ENCODE data around the gene ZNF345. TPM values are rescaled to one million over a fixed set of nuclear protein-coding genes. Genes with fewer than 3 reads are reported as not detected.

ZNF345 gene
- 1 to 10 TPM; 2.3 to 3.8 TPM for total RNA-seq

DNA sequence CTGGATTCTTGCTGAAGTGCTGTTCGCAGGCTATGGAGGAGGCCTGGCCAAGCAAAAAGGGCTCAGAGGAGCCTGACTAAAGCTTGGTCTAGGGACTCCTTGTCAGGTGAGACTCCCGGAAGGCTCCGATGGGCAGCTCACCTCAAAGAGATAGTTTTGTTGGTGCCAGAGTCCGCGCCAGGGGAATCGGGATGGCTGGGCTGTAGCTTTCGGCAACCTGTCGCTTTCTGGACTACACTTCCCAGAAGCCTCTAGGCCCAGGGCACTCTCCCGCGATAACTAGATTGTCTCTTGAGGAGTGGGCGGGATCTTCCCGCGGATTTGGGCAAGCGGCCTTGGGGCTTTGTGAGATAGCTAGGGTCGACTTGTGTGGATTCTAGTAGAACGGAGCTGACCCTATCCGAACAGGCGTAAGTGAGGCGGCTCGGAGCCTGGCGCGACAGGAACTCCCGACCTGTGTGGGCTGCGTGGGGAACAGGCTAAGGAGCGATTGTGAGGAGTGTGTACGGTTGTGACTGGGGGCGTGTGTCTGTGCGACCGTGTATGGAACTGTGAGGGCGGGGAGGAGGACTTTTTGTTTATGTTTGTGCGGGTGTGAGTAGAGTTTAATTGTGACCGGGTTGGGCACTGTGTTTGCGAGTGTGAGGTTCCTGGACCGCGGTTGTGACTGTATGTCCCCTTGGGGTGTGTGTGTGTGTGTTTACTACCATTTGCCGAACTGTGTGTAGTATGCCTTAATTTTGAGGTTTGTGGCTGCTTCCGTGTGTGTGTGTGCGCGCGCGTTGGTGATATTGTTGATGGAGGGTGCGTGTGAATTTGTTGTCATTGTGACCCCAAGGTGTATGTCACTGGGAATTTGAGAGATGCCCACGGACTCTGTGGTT is at the start of gene ZNF345:
ZNF345 (plus strand) TSS at position 318 of the 884 bp plus-strand sequence. CDS start 25,955 bp downstream, outside the sequence.
- POLR2A ChIA-PET, result interaction anchor here (0.6 to 2.8 kb wide), 11 partner anchors 13 to 744 kb away, joined by 3 to 52 read pairs (median 4); partner anchors contain the start of genes ZNF260, ZNF382, ZNF420 and ZNF540

DNA sequence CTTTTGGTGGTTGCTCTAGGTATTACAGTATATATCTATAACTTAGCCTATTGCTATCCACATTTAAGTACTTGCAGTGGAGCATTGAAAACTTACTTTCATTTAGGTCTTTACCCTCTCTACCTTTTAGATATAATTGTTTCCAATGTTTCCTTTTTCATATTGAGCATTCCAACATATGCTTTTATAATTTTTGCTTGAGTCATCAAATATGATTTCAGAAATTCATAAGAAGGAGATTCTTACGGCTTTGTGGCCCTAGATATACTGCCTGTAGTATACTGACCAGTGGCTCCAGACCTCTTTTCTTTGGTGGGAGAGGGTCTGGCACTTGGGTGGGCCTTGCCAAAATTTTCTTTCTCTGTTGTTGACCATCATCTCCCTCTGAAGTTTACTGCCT is 45.3 kb upstream of the ZNF345 start:
- CTCF ChIA-PET, result interaction anchor here (0.6 to 1.2 kb wide), 2 partner anchors 9 to 149 kb away, joined by 3 read pairs; no protein-coding TSS in a partner anchor

More for the DNA sequence above, at the start of gene ZNF345:
- CTCF ChIA-PET, result interaction anchor here (0.9 to 3.1 kb wide), 3 partner anchors 12 to 472 kb away, joined by 3 to 21 read pairs (median 3); partner anchors contain the start of genes ZFP14 and ZNF790

DNA sequence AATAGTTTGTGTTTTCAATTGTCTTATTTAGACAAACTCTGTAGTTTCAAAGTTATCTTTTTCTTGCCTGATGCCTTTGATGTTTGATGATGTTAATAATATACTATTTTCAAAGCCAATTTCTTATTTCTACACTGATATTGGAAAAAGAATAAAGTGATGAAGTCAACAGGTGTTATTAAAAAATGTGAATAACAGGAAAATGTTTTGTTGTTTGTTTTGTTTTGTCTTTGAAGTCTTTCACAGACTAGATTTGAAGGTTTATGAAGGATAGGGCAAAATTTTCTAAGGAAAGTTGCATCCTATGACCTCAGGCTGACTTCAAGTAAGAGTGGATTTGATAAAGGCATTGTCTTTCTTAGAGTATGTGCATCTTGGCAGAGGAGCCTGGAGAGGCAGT is 43.6 kb upstream of the ZNF345 start:
- CTCF ChIA-PET, result no interaction called here
- POLR2A ChIA-PET, result no interaction called here

More for the DNA sequence above, 45.3 kb upstream of the ZNF345 start:
- POLR2A ChIA-PET, result no interaction called here

DNA sequence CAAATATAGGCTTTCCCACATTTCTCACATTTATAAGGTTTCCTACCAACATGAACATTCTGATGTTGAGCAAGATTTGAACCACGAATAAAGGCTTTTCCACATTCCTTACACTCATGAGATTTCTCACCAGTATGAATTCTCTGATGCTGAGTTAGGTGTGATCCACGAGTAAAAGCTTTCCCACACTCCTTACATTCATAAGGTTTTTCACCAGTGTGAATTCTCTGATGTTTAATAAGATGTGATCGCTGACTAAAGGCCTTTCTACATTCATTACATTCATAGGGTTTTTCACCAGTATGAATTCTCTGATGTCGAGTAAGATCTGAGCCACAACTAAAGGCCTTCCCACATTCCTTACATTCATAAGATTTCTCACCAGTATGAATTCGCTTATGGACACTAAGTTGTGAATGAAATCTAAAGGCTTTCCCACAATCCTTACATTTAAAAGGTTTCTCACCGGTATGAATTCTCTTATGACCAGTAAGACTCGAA is 31.5 kb upstream of the ZNF345 start:
- ChIA-PET POLR2A (no interaction called here), CTCF (no interaction called here)

DNA sequence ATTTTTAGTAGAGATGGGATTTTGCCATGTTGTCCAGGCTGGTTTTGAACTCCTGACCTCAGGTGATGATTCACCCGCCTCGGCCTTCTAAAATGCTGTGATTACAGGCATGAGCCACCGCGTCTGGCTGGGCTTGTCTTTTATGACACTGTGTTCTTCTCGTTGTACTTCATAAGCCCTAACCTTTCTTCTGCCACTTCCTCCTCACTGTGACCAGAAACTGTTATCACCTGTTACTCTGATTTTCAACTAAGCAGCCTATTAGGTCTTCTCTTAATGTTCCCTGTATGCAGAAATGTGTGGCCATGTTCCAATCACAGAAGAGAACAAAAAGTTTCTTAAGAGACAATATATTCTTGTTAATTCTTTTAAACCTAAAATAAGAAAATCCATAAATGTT is 28.9 kb upstream of the ZNF345 start:
- ChIA-PET CTCF (no interaction called here), POLR2A (no interaction called here)

DNA sequence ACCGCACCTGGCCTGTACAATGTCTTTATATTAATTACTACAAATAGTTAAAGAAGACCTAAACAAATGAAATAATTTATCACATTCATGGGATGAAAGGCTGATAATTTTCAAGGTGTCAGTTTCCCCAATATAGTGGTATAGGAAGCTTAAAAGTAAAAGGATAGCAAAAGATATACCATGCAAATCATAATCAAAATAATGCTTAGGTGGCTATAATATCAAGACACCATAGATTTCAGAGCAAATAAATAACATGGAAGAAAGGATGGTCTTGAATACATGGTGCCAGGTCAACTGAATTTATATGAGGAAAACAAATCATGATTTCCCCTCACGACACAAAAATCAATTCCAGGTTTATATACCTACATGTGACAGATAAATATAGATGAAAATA is 17.2 kb upstream of the ZNF345 start:
- ChIA-PET CTCF (interaction anchor here (1.1 kb wide), 1 partner anchor 17 kb away, joined by 3 read pairs; the partner anchor contains the start of gene ZNF345), POLR2A (no interaction called here)

DNA sequence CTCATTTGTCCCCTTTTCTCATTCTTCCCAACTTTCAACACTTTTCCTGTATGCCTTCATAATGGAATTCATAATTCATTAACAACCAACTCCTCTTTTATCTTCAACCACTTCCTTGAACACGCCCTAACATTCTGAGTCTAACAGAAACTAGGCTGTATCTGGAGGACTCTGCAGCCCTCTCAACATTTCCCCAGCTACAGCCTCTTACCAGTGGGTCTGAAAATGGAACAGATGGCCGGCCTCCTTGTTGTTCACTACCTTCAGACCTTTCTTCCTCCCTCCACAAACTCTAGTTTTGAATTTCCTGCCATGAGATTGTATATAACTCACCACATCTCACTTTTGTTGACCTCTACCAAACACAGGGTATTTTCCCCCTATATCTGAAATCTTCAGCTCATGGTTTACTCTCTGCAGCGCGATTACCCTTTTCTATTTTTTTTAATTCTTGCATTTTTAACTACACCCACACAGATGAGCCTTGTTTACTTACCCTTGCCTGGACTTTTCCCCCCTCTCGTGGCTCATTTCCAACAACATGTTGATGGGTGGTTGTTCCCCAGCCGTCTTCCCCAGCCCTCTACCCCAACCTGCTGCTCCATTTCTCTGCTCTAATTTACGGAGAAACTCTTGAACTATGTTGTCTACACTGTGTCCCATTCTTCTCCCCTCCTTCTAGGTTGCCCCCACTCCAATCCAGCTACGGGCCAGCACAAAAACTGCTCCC is 13.3 kb upstream of the ZNF345 start:
- CTCF ChIA-PET, result interaction anchor here (3.0 kb wide), 1 partner anchor 12 kb away, joined by 21 read pairs; the partner anchor contains the start of gene ZNF345
- POLR2A ChIA-PET, result interaction anchor here (0.6 to 3.0 kb wide), 3 partner anchors 9 to 40 kb away, joined by 3 to 52 read pairs (median 8); partner anchors contain the start of gene ZNF345

DNA sequence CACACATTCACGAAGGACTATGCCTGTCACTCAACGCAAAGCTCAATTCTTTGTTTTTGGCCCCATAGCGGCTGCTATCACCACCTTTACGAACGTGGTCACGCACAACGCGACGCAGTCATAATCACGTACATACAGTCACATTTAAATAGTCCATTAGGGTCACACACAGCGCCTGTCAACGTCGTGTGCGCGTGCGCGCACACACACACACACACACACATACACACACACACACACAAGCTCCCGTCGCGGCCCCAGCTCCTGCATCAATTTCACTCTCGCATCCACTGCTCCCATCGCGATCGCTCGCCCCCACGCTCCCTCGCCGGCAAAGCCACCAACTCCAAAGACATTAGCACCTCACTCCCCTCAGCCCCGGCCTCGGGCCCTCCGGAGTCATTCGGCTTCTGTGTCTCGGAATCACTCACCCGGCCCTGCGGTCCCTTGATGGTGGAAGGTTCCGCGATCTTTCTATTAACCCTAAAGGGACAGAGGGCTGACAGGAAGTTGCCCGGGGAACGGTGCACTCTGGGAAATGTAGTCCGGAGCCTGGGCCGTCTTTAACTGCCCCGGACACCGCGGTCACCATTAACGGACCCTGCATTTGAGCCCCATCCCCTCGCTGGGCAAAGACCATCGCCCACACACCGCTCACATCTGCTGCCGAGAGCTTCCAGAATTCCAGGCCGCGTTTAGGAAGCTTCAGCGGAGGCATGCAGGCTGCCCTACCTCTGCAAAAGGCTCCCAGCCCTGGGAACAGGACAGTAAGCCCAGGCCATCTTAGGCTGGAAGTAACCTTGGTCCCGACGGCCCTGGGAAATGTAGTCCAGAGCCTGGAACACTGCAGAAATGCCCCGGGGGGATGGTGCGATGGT is 12.5 kb upstream of the ZNF345 start, which contains the start of gene ZNF790:
ZNF790 (minus strand) TSS at position 482 of the 878 bp plus-strand sequence. CDS start 12,768 bp downstream, outside the sequence.
- ChIA-PET CTCF (interaction anchor here (0.6 to 3.0 kb wide), 4 partner anchors 12 to 187 kb away, joined by 3 to 21 read pairs (median 4); partner anchors contain the start of gene ZNF345), POLR2A (interaction anchor here (0.6 to 3.0 kb wide), 5 partner anchors 10 to 941 kb away, joined by 3 to 52 read pairs (median 4); partner anchors contain the start of genes ZNF345 and ZNF567)

DNA sequence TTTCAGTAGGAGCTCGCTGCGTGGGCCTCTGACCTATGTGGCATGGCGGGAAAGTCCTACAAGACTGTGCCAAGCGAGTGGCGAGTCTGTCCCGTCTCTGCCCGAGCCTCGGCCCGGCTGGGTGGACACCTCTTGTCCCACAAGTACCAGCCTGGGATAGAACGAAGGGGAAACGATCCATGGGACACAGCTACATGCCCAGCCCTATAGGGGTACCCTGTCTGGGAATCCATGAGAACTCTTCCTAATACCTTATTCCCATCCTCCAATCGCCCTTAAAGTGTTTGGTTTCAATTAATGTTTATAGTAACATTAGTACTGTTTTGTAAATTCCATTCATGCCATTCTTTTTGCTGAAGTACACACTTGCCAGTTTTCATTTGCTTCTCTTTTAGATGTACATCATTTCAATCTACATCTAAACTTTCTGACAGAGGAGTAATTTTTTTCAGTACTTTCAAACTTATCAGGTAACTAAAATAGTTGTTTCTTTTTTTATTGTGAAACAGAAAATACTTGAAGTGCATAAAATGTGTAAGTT is 11.8 kb upstream of the ZNF345 start:
- ChIA-PET POLR2A (interaction anchor here (0.8 to 3.0 kb wide), 2 partner anchors 11 to 152 kb away, joined by 3 to 52 read pairs; partner anchors contain the start of genes ZNF345 and ZNF567), CTCF (interaction anchor here (0.6 to 3.0 kb wide), 3 partner anchors 11 to 188 kb away, joined by 3 to 21 read pairs (median 3); partner anchors contain the start of gene ZNF345)

DNA sequence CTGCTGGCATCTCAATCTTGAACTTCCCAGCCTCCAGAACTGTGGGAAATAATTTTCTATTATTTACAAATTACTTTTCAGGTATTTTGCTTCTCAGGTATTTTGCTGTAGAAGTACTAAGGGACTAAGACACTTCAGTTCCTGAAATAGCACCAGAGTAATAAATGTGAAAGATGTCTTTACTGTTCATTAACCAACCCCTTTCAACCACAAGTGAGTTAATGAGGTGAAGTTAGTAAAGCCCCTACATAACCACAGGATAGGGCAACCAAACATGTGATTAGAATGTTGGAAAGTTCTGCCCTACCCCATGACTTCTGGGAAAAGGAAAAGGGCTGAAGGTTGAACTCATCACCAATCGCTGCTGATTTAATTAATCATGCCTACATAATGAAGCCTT is 2.7 kb upstream of the ZNF345 start:
- ChIA-PET CTCF (interaction anchor here (3.1 kb wide), 1 partner anchor 10 kb away, joined by 21 read pairs; the partner anchor contains the start of gene ZNF790), POLR2A (no interaction called here)

DNA sequence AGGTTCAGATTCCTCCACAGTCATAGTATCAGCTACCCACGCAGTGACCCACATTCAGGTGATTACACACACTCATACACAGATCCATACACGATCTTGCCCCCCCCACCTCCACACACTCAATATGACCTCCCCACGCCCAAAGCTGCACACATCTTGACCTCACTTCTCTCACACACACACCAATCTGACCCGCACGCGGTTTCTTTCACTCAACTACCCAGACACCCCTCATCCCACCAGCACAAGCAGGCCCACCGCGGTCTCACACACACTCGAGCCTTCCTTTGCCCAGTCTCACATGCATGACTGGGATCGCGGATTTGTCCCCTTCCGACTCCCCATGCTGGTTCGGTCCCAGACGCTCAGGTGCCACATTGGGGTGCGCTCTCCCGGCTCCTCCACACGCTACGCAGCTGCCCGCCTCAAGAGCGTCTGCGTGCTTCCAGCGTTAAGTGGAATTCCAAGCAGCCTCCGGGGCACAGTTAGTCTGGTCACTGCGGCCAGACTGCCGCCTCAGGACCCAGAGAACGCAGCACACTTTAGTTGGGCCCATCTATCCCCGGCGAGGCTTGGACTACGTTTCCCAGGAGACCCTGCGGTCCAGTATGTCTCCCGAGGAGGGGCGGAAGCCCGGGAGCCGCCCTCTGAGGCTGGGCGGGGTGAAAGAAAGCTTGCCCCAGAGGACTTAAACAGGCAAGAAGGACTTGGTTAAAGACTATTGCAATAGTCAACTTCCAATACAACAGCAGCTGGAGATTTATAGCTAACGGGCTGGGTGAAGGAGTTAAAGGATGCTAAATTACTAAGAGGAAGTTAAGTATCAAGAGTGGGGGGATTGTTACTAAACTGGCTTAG is 746 bp upstream of the ZNF345 start:
- POLR2A ChIA-PET, result interaction anchor here (0.6 to 2.8 kb wide), 14 partner anchors 12 to 745 kb away, joined by 3 to 52 read pairs (median 4); partner anchors contain the start of genes ZNF260, ZNF382, ZNF420 and ZNF527
- CTCF ChIA-PET, result interaction anchor here (0.9 to 3.1 kb wide), 3 partner anchors 12 to 471 kb away, joined by 3 to 21 read pairs (median 3); partner anchors contain the start of genes ZFP14 and ZNF790

DNA sequence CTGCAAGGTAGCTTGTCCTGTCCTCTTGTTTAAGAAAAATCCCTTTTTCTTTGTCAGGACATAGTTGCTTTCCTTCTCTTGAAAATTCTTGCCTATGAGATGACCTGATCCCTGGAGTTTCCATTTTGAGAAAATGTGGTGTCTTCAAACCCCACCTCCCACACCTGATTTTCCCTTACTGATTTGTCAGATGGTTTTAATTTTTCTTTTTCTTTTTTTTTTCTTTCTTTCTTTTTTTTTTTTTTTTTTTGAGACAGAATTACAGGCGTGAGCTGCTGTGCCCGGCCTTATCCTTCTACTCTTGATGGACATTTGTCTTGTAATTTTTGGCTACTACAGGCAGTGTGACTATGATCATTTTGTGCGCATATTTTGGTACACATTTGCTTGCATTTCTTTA is 1.2 kb downstream of the ZNF345 start:
- ChIA-PET CTCF (interaction anchor here (0.6 to 0.7 kb wide), 2 partner anchors 16 to 89 kb away, joined by 4 read pairs; no protein-coding TSS in a partner anchor), POLR2A (interaction anchor here (0.6 kb wide), 1 partner anchor 225 kb away, joined by 3 read pairs; no protein-coding TSS in a partner anchor)

DNA sequence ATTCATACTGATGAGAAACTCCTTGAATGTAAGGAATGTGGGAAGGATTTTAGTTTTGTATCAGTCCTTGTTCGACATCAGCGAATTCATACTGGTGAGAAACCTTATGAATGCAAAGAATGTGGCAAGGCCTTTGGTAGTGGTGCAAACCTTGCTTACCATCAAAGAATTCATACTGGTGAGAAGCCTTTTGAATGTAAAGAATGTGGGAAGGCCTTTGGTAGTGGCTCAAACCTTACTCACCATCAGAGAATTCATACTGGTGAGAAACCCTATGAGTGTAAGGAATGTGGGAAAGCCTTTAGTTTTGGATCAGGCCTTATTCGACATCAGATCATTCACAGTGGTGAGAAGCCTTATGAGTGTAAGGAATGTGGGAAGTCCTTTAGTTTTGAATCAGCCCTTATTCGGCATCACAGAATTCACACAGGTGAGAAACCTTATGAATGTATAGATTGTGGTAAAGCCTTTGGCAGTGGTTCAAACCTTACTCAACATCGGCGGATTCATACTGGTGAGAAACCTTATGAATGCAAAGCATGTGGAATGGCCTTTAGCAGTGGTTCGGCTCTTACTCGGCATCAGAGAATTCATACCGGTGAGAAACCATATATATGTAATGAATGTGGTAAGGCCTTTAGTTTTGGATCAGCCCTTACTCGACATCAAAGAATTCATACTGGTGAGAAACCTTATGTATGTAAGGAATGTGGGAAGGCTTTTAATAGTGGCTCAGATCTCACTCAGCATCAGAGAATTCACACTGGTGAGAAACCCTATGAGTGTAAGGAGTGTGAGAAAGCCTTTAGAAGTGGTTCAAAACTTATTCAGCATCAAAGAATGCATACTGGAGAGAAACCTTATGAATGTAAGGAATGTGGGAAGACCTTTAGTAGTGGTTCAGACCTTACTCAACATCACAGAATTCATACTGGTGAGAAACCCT is 26.6 kb downstream of the ZNF345 start:
- ChIA-PET POLR2A (no interaction called here), CTCF (no interaction called here)

DNA sequence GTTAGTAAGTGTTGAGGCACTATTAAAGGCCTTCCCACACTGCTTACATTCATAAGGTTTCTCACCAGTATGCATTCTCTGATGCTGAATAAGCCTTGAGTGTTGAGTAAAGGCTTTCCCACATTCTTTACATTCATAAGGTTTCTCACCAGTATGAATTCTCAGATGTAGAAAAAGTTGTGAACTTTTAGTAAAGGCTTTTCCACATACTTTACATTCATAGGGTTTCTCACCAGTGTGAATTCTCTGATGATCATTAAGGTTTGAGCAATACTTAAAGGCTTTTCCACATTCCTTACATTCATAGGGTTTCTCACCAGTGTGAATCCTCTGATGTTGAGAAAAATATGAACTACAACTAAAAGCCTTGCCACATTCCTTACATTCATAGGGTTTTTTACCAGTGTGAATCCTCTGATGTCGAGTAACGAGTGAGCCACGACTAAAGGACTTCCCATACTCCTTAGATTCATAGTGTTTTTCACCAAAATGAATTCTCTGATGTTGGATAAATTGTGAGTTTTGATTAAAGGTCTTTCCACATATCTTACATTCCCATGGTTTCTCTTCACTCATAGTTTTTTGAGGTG is 41.2 kb downstream of the ZNF345 start:
- POLR2A ChIA-PET, result no interaction called here
- CTCF ChIA-PET, result no interaction called here

DNA sequence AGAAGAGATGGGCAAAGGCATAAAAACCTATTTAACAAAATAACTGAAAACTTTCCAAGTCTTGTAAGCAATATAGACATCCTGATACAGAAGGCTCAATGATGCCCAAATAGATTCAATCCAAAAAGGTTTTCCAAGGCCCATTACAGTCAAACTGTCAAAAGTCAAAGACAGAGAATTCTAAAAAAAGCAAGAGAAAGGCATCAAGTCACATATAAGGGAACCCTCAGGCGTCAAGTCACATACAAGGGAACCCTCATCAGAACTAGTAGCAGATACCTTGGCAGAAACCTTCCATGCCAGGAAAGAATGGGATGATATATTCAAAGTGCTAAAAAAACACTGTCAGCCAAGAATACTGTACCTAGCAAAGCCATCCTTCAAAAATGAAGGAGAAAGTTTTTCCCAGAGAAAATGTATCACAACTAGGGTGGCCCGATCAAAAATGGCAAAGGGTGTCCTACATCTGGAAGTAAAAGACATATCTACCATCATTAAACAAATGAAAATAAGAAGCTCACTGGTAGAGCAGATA is 44.2 kb downstream of the ZNF345 start:
- POLR2A ChIA-PET, result no interaction called here
- CTCF ChIA-PET, result no interaction called here

Data from activated CD8-positive, alpha-beta memory T cell treated with anti-CD3 and anti-CD28 coated beads for 36 hours (primary cell).